ENCODE measurements around the gene DIDO1.

GRCh38 chr20:62891111-62891510 lies 35.2 kb downstream of the DIDO1 start:
- TF ChIP-seq CTCF (IDR thresholded peaks at IDR 0.05) (no peak), EZH2 (IDR thresholded peaks at IDR 0.05; ENCODE audit: borderline replicate concordance, insufficient read depth, low read depth, low read length, poor library complexity, severe bottlenecking) (no peak)

All from B cell (primary cell).